Neuronal stem cell (in vitro differentiated cells): Measurements from ENCODE around the gene LGALS1. TPM values are rescaled to one million over a fixed set of nuclear protein-coding genes. Genes with fewer than 3 reads are reported as not detected.
A peak's percentile ranks its signal among the peaks of the same experiment; 100 is the strongest.

Source experiments
- DNase-seq: peaks from one replicate; pipeline ENCODE4 v3.0.0-alpha.2; 2013; ENCODE audit warnings: low spot score
- H2AFZ ChIP-seq: one replicate; pipeline ENCODE4 v1.6.1; 2013; ENCODE audit warnings: mild to moderate bottlenecking, low read length, inconsistent platforms
- H2AK5ac ChIP-seq: 2 replicates; pipeline ENCODE4 v1.6.1; 2013; ENCODE audit warnings: low read depth, mild to moderate bottlenecking, inconsistent platforms, low read length, moderate library complexity, mixed read lengths
- H2BK120ac ChIP-seq: 2 replicates; pipeline ENCODE4 v1.6.1; 2013; ENCODE audit warnings: low read depth, mild to moderate bottlenecking, inconsistent platforms, low read length, moderate library complexity, mixed read lengths
- H2BK12ac ChIP-seq: one replicate; pipeline ENCODE4 v1.6.1; 2013; ENCODE audit warnings: low read length, inconsistent platforms
- H2BK15ac ChIP-seq: 2 replicates; pipeline ENCODE4 v1.6.1; 2013; ENCODE audit warnings: mild to moderate bottlenecking, low read length, inconsistent platforms, mixed read lengths
- H2BK5ac ChIP-seq: one replicate; pipeline ENCODE4 v1.6.1; 2013; ENCODE audit warnings: inconsistent platforms, mild to moderate bottlenecking, low read length, moderate library complexity
- H3K14ac ChIP-seq: one replicate; pipeline ENCODE4 v1.6.1; 2013; ENCODE audit warnings: low read length, inconsistent platforms
- H3K18ac ChIP-seq: 2 replicates; pipeline ENCODE4 v1.6.1; 2013; ENCODE audit warnings: low read length, inconsistent platforms
- H3K23ac ChIP-seq: 2 replicates; pipeline ENCODE4 v1.6.1; 2013; ENCODE audit warnings: low read depth, mild to moderate bottlenecking, mixed read lengths, low read length, inconsistent platforms; ENCODE audit not compliant: poor library complexity
- H3K27ac ChIP-seq: replicated peaks from 3 replicates; pipeline ENCODE4 v1.5.1; 2013; ENCODE audit warnings: low read length, inconsistent platforms
- H3K27me3 ChIP-seq, 3 experiments: 2 replicates each; pipeline ENCODE4 v1.6.1; 2013; ENCODE audit warnings: low read length in 3 of 3, mild to moderate bottlenecking in 2 of 3, inconsistent platforms in 1 of 3, low read depth in 1 of 3, mixed read lengths in 1 of 3, moderate library complexity in 1 of 3; ENCODE audit not compliant: control insufficient read depth in 3 of 3, insufficient read depth in 3 of 3
- H3K36me3 ChIP-seq, 2 donors: replicated peaks in 1 of 2; 2 replicates each; pipeline ENCODE4 v1.6.1; 2013; ENCODE audit warnings: low read length in 2 of 2; ENCODE audit not compliant: control insufficient read depth in 2 of 2, insufficient read depth in 2 of 2
- H3K4ac ChIP-seq: 2 replicates; pipeline ENCODE4 v1.6.1; 2013; ENCODE audit warnings: inconsistent platforms, mild to moderate bottlenecking, low read length, moderate library complexity
- H3K4me1 ChIP-seq, 2 donors: 1 replicate in 1 of 2; 2 replicates in 1 of 2; pipeline ENCODE4 v1.6.1; 2013; ENCODE audit warnings: low read length in 2 of 2, low read depth in 1 of 2; ENCODE audit not compliant: control insufficient read depth in 2 of 2, insufficient read depth in 1 of 2
- H3K4me2 ChIP-seq: one replicate; pipeline ENCODE4 v1.6.1; 2013; ENCODE audit warnings: mild to moderate bottlenecking, low read length, inconsistent platforms; ENCODE audit not compliant: insufficient read depth, poor library complexity, severe bottlenecking
- H3K4me3 ChIP-seq, 2 donors: 2 replicates each; pipeline ENCODE4 v1.5.1; 2013; ENCODE audit warnings: low read length in 2 of 2, mild to moderate bottlenecking in 2 of 2, inconsistent platforms in 1 of 2, moderate library complexity in 1 of 2
- H3K79me1 ChIP-seq: one replicate; pipeline ENCODE4 v1.6.1; 2013; ENCODE audit warnings: low read depth, mild to moderate bottlenecking, inconsistent platforms, low read length, moderate library complexity
- H3K9ac ChIP-seq: one replicate; pipeline ENCODE4 v1.6.1; 2013; ENCODE audit warnings: mild to moderate bottlenecking, low read depth, low read length, inconsistent platforms; ENCODE audit not compliant: poor library complexity
- H3K9me3 ChIP-seq, 2 donors: replicated peaks in 1 of 2; 2 replicates each; pipeline versions ENCODE3 to v1.6.1; 2013; ENCODE audit warnings: low read length in 2 of 2, mild to moderate bottlenecking in 2 of 2, inconsistent platforms in 1 of 2, low read depth in 1 of 2, mixed read lengths in 1 of 2, moderate library complexity in 1 of 2; ENCODE audit not compliant: control insufficient read depth in 2 of 2, insufficient read depth in 1 of 2
- H4K8ac ChIP-seq: one replicate; pipeline ENCODE4 v1.6.1; 2013; ENCODE audit warnings: low read depth, mild to moderate bottlenecking, inconsistent platforms, low read length, moderate library complexity
- H4K91ac ChIP-seq: one replicate; pipeline ENCODE4 v1.6.1; 2013; ENCODE audit warnings: low read length, low read depth, mild to moderate bottlenecking, inconsistent platforms; ENCODE audit not compliant: poor library complexity
- WGBS, 2 donors: extraction: QIAGEN DNeasy Blood & Tissue Kit; methylation state at CpG; one replicate each; pipeline ENCODE4 v1.1.7; 2013; ENCODE audit warnings: missing lambda C conversion rate in 2 of 2, mixed read lengths in 1 of 2; ENCODE audit not compliant: insufficient read length in 2 of 2, insufficient replicate concordance in 1 of 2; ENCODE audit errors: extremely low coverage in 2 of 2; 5-methylcytosine and 5-hydroxymethylcytosine counted together
- small RNA-seq: library from polyadenylated mRNA; stranded (forward); fragments of <200 nt; extraction: miRNeasy Mini kit (QIAGEN cat#:217004); gene quantifications from one replicate; pipeline ENCODE3, GENCODE V24; 2013; ENCODE audit not compliant: insufficient read depth

The LGALS1 gene

GRCh38 chr22:37726241-37726887 lies 50.9 kb downstream of the LGALS1 start:
- H3K4ac ChIP-seq: no peak overlapping the region
- no peak overlapping the region for H4K8ac ChIP-seq
- H3K18ac ChIP-seq: no peak overlapping the region
- no peak overlapping the region for H2BK120ac ChIP-seq
- H2BK15ac ChIP-seq: no peak overlapping the region
- H3K4me1 ChIP-seq: peaks cover 0 to 3% of the 10 kb centered on the region in 2 donors
- no peak overlapping the region for H3K4me2 ChIP-seq
- H3K27me3 ChIP-seq: no peaks in the 10 kb centered on the region
- no peak overlapping the region for H3K23ac ChIP-seq
- H2AK5ac ChIP-seq: peak overlapping the region; percentile 63
- no peak for DNase-seq
- no peak overlapping the region for H3K14ac ChIP-seq
- peaks cover 0 to 31% of the 10 kb centered on the region in 2 donors for H3K36me3 ChIP-seq
- no peak overlapping the region for H4K91ac ChIP-seq
- no peak overlapping the region for H2BK12ac ChIP-seq
- H2BK5ac ChIP-seq: no peak overlapping the region
- WGBS, 2 donors: no CpG with 5 or more reads among the region's 20 CpGs
- no peaks in the 10 kb centered on the region for H3K79me1 ChIP-seq
- no peak overlapping the region for H3K27ac ChIP-seq
- H3K9me3 ChIP-seq: no peaks in the 10 kb centered on the region
- no peak overlapping the region for H3K9ac ChIP-seq
- H3K4me3 ChIP-seq: no peak overlapping the region
- H2AFZ ChIP-seq: no peak overlapping the region

- H2BK15ac ChIP-seq: no peak overlapping the region
Measured at GRCh38 chr22:37728620-37729019, 53.2 kb downstream of the LGALS1 start.

More at GRCh38 chr22:37728620-37729019, 53.2 kb downstream of the LGALS1 start:
- Histone ChIP-seq H3K27ac (no peak overlapping the region), H2AK5ac (no peak overlapping the region), H3K4me1 (peaks cover 0 to 3% of the 10 kb centered on the region in 2 donors), H3K4me3 (no peak overlapping the region), H3K79me1 (no peaks in the 10 kb centered on the region), H2BK12ac (no peak overlapping the region), H3K9ac (no peak overlapping the region), H2BK5ac (no peak overlapping the region), H3K27me3 (no peaks in the 10 kb centered on the region), H3K9me3 (no peaks in the 10 kb centered on the region), H3K4me2 (no peak overlapping the region), H3K36me3 (peaks cover 0 to 17% of the 10 kb centered on the region in 2 donors), H4K91ac (no peak overlapping the region), H4K8ac (no peak overlapping the region), H3K18ac (no peak overlapping the region), H3K23ac (no peak overlapping the region), H2AFZ (no peak overlapping the region), H3K14ac (no peak overlapping the region), H3K4ac (no peak overlapping the region), H2BK120ac (no peak overlapping the region)
- DNase-seq: no peak
- no CpG with 5 or more reads among the region's 1 CpG for WGBS, 2 donors

Small RNA genes within 50 kb of the gene (small RNA-seq; reads per million reads assigned to genes)
- not detected for gene RN7SL385P
